OCI-LY7 (cell line): ENCODE data around the gene GLIS2.

Source experiments
- EZH2phosphoT487 ChIP-seq: fragments of 200-600 bp; sonication (generic); IDR thresholded peaks from 2 replicates; pipeline ENCODE4 v1.6.1; 2018; ENCODE audit warnings: low read depth, borderline replicate concordance, mild to moderate bottlenecking, mixed run types, antibody characterized with exemption, low read length, moderate library complexity, mixed read lengths
- TF ChIP-seq, protein P1 (sequence below): fragments of 200-600 bp; sonication (generic); conservative IDR thresholded peaks from 2 replicates; pipeline ENCODE4 v1.5.1; 2014; ENCODE audit warnings: mild to moderate bottlenecking, antibody characterized with exemption, low read length, moderate library complexity, mixed read lengths

DNA sequence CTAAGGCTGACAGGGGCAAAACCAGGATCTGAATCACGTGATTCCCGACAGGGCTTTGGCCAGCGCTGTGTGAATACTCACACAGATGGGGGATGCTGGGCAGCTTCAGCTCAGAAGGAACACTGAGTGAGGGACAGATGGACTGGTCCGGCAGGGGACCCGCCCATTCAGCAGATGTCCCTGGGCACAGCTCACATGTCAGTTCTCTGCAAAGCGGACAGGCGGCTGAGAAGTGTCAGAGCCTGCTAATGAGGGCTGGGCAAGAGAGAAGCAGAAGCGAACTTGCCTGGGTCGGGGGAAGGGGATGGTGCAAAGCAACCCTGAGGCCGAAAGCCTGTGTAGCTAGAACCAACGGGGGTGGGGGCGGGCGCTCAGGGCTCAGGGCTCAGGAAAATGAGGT is 11.9 kb upstream of the GLIS2 start:
- TF ChIP-seq, protein P1, sequence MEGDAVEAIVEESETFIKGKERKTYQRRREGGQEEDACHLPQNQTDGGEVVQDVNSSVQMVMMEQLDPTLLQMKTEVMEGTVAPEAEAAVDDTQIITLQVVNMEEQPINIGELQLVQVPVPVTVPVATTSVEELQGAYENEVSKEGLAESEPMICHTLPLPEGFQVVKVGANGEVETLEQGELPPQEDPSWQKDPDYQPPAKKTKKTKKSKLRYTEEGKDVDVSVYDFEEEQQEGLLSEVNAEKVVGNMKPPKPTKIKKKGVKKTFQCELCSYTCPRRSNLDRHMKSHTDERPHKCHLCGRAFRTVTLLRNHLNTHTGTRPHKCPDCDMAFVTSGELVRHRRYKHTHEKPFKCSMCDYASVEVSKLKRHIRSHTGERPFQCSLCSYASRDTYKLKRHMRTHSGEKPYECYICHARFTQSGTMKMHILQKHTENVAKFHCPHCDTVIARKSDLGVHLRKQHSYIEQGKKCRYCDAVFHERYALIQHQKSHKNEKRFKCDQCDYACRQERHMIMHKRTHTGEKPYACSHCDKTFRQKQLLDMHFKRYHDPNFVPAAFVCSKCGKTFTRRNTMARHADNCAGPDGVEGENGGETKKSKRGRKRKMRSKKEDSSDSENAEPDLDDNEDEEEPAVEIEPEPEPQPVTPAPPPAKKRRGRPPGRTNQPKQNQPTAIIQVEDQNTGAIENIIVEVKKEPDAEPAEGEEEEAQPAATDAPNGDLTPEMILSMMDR, result no peak
- no peak for TF ChIP-seq EZH2phosphoT487
